HS-27A (cell line): ENCODE results near the gene CDK7.
"Not testable (repeated sequence)": the region's sequence is repeated elsewhere in the genome, so short reads cannot be mapped to it uniquely, and the experiment has no call there.

Experiments used
- DNase-seq: peaks from one replicate; pipeline ENCODE4 v3.0.0-alpha.2; 2012; ENCODE audit warnings: low read depth, missing footprints

The CDK7 gene

GRCh38 chr5:69234457-69235268 is at the start of gene CDK7:
CDK7 (plus strand) TSS chr5:69234886; CDS start chr5:69234976, 90 bp downstream.
- DNase-seq, result peak; percentile 61

- DNase-seq, result no peak
These were observed 47.3 kb upstream of the CDK7 start for GRCh38 chr5:69187342-69187741.

GRCh38 chr5:69188811-69189161 is 45.9 kb upstream of the CDK7 start:
- no peak for DNase-seq

- DNase-seq, result peak; percentile 56
These were observed 45.3 kb upstream of the CDK7 start, which contains the start of gene CENPH for GRCh38 chr5:69189162-69190086. CENPH (plus strand) TSS chr5:69189583; CDS start chr5:69189635, 52 bp downstream.

GRCh38 chr5:69202497-69202896 is 32.2 kb upstream of the CDK7 start:
- no peak for DNase-seq

- no peak for DNase-seq
These were observed 28.0 kb upstream of the CDK7 start for GRCh38 chr5:69206528-69207190.

GRCh38 chr5:69209602-69210001 is 25.1 kb upstream of the CDK7 start:
- no peak for DNase-seq

GRCh38 chr5:69211200-69211599 is 23.5 kb upstream of the CDK7 start:
- no peak for DNase-seq

GRCh38 chr5:69212022-69212421 is 22.7 kb upstream of the CDK7 start:
- no peak for DNase-seq

GRCh38 chr5:69213513-69214215 is 21.0 kb upstream of the CDK7 start:
- no peak for DNase-seq

- DNase-seq, result no peak
These were observed 17.6 kb upstream of the CDK7 start for GRCh38 chr5:69217151-69217511.

- peak; percentile 55 for DNase-seq
These were observed 16.8 kb upstream of the CDK7 start for GRCh38 chr5:69217548-69218526.

GRCh38 chr5:69219939-69220338 is 14.7 kb upstream of the CDK7 start:
- DNase-seq, result no peak

GRCh38 chr5:69220371-69220770 is 14.3 kb upstream of the CDK7 start:
- not testable (repeated sequence) for DNase-seq

- not testable (repeated sequence) for DNase-seq
These were observed 13.9 kb upstream of the CDK7 start for GRCh38 chr5:69220833-69221232.

GRCh38 chr5:69224520-69224919 is 10.2 kb upstream of the CDK7 start:
- DNase-seq, result no peak

- no peak for DNase-seq
These were observed 8.8 kb upstream of the CDK7 start for GRCh38 chr5:69225860-69226259.

- no peak for DNase-seq
These were observed 4.5 kb upstream of the CDK7 start for GRCh38 chr5:69230181-69230580.

GRCh38 chr5:69231281-69231680 is 3.4 kb upstream of the CDK7 start:
- DNase-seq, result no peak

GRCh38 chr5:69231851-69232250 is 2.8 kb upstream of the CDK7 start:
- no peak for DNase-seq

- DNase-seq, result not testable (repeated sequence)
These were observed 2.0 kb downstream of the CDK7 start for GRCh38 chr5:69236733-69237132.
